B cell (primary cell): ENCODE measurements around the gene CLDN6.

Experiments
- EZH2 ChIP-seq: IDR thresholded peaks from 2 replicates; pipeline ENCODE4 v1.6.1; 2012; ENCODE audit warnings: borderline replicate concordance, low read depth, mild to moderate bottlenecking, moderate library complexity, low read length; ENCODE audit not compliant: insufficient read depth, poor library complexity, severe bottlenecking
- TF ChIP-seq, protein P1 (sequence below): fragments of 200-600 bp; IDR thresholded peaks from one replicate; pipeline ENCODE4 v1.8.0; 2022; ENCODE audit warnings: antibody characterized with exemption, mild to moderate bottlenecking

DNA sequence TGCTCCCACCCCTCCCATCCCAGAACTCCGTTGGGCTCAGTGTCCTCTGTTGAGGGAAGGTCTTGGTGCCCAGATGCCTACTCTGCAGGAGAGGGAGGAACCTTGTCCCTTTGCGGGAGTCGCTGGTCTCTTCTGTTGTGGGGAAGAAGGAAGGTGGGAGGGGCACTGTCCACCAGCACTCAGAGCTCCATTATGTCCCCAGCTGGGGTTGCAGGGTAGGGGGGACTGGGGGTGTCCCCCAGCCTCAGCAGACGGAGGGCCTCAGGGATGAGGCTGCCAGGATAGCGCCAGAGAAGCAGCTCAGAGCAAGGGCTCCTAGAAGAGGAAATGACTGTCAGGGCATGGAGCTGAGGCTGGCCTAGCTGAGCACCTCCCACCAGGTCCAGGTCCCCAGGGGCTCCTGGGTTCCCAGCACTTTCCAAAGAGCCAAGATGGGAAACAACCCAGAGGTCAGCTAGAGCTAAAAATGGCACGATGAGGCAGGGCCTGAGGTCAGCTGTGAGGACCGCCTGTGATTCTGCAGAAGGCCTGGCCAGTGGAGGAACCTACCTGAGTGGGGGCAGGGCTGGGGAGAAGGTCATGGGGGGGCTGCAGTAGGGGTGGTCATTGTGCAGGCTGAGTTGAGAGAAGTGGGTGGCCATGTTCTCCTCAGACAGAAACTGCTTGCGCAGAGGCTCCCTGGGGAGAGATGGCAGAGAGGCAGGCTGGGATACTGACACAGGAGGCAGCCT lies 4.9 kb upstream of the CLDN6 start:
- no peak for TF ChIP-seq EZH2
- TF ChIP-seq, protein P1, sequence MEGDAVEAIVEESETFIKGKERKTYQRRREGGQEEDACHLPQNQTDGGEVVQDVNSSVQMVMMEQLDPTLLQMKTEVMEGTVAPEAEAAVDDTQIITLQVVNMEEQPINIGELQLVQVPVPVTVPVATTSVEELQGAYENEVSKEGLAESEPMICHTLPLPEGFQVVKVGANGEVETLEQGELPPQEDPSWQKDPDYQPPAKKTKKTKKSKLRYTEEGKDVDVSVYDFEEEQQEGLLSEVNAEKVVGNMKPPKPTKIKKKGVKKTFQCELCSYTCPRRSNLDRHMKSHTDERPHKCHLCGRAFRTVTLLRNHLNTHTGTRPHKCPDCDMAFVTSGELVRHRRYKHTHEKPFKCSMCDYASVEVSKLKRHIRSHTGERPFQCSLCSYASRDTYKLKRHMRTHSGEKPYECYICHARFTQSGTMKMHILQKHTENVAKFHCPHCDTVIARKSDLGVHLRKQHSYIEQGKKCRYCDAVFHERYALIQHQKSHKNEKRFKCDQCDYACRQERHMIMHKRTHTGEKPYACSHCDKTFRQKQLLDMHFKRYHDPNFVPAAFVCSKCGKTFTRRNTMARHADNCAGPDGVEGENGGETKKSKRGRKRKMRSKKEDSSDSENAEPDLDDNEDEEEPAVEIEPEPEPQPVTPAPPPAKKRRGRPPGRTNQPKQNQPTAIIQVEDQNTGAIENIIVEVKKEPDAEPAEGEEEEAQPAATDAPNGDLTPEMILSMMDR = no peak
